Uterus (tissue), 2 donors: ENCODE measurements around the gene SPRN.

Experiments used
- CTCF ChIP-seq, 4 experiments: fragments of 200-600 bp in 2 of 4; fragments of 450-650 bp in 2 of 4; sonication (generic) in 2 of 4; IDR thresholded peaks; one replicate each; pipeline ENCODE4 v1.5.1; 2016 to 2019; ENCODE audit warnings: antibody characterized with exemption in 4 of 4, mild to moderate bottlenecking in 2 of 4, moderate library complexity in 1 of 4
- POLR2A ChIP-seq, 2 donors: fragments of 450-650 bp; IDR thresholded peaks; one replicate each; pipeline ENCODE4 v1.6.1; 2016; ENCODE audit warnings: antibody characterized with exemption in 2 of 2, mild to moderate bottlenecking in 1 of 2, moderate library complexity in 1 of 2

GRCh38 chr10:133464582-133465031, 40.2 kb upstream of the SPRN start:
- TF ChIP-seq CTCF (IDR thresholded peaks at IDR 0.05) (no peak), POLR2A (IDR thresholded peaks at IDR 0.05) (no peak)
